Measurements from ENCODE around the gene NCR1.
"Not testable (repeated sequence)": the region's sequence is repeated elsewhere in the genome, so short reads cannot be mapped to it uniquely, and the experiment has no call there.

Gene NCR1

DNA sequence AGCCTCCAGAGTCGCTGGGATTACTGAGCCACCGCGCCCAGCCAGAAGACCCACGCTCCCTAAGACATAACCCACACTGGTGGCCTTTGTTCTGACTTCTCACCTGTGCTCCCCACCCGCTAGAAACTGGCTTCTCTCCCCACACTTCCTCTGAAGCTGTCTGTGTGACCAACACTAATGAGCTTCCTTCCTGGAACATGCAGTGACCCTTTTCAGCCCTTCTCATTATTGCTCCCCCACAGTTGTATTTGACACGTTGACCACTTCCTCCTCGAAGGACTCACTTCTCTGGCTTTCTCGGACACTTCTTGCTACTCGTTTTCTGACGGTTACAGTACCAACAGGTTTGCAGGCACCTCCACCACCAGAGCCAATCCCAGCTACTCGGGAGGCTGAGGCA, 10.9 kb downstream of the NCR1 start:
- DNase-seq: no peak

DNA sequence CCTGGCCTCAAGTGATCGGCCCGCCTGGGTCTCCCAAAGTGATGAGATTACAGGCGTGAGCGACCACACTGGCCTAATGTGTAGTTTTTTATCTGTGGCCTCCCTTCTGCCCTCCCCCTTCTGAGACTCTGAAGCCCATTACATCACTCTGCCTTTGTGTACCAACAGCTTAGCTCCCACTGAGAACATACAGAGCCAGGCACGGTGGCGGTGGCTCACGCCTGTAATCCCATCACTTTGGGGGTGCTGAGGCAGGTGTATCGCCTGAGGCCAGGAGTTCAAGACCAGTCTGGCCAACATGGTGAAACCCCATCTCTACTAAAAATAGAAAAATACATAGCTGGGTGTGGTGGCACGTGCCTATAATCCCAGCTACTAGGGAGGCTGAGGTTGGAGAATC, 12.6 kb downstream of the NCR1 start:
- DNase-seq: no peak

DNA sequence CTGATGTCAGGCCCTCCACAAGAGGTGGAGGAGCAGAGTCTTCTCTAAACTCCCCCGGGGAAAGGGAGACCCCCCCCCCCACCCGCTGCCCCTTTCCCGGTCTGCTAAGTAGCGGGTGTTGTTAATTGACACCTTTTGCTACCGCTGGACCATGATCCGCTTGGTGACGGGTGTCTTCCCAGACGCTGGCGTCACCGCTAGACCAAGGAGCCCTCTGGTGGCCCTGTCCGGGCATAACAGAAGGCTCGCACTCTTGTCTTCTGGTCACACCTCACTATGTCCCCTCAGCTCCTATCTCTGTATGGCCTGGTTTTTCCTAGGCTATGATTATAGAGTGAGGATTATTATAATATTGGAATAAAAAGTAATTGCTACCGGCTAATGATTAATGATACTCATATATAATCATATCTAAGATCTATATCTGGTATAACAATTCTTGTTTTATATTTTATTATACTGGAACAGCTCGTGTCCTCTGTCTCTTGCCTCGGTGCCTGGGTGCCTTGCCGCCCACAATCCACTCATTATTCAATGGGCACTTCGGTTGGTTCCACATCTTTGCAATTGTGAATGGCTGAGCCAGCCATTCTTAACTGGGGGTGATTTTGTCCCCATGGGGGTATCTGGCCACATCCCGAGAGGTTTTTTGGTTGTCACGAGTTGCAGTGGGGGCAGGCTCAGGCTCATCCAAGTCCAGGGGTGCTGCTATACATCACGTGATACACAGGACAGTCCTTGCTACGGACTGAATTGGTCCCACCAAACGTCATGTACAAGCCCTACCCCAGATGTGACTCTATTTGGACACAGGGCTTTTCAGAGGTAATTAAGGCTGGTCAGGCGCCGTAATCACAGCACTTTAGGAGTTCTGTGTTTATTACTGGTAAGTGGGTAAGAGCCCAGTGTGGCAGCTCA, 14.0 kb downstream of the NCR1 start:
- DNase-seq: peak; percentile 65

DNA sequence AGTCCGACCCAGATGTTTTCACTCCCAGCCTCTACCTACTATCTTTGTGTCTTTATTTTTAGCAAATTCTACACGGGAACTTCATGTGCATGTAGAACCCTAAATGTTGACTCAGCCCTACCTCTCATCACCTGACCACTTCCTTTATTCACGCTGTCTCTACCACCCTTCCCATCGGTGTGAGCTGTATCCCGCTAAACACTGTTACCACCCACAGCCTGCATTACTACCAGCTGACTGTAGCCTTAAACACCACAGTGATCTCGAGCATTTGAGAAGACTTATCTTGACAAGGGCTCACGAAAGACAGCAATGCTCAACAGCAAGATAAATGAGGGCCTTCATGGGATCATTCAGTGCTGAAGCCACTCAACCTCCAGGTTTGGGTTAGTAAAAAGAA, 15.1 kb downstream of the NCR1 start:
- DNase-seq: no peak

DNA sequence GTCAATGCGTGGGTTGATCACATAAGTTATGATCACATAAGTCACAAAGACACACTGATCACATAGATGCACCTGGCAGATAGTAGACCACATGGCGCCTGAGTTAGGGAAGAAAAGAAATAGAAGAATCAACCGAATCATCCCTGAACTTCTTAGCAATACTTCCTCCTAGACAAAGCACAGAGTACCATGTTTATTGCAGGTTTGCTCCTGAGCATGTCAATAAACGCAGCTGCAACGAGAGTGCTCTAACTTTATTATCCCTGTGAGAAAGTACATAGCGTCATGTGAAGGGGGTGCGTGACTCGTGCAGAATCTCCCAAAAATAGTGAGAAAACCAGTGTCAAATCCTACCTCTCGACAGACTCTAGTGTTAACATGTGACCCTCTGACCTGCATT, 17.3 kb downstream of the NCR1 start:
- DNase-seq: no peak

DNA sequence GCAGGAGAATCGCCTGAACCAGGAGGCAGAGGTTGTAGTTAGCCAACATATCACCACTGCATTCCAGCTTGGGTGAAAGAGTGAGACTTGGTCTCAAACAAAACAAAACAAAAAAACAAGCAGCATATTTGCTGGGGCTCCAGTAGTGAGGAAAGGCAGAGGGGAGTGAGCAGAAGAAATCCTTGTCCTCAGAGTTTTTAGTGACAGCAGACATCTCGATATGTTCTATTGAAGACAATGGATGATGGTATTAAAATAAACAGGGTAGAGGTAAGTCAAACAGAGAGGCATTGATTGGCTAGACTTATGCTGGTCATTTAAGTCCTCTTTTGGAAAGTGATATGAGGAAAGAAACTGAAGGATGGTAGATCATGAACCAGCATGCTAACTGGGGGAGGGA, 22.4 kb downstream of the NCR1 start:
- no peak for DNase-seq

DNA sequence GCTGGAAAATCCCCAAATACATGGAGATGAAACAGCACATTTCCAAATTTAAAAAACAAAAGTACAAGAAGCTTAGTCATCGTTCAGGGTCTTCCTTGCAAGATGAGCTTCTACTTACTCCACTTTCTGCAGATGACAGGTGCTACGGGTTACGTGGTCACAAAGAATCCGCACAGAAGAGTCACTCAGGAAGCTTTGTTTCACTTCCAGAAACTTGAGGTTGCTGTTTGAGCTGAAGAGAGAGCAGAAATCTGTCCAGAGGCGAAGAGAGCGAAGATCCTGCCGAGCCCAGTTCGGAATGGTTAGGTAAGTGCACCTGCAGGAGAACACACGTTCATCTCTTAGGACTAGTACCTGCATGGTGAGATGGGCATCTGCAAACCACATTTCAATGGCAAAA, 32.0 kb downstream of the NCR1 start:
- no peak for DNase-seq

DNA sequence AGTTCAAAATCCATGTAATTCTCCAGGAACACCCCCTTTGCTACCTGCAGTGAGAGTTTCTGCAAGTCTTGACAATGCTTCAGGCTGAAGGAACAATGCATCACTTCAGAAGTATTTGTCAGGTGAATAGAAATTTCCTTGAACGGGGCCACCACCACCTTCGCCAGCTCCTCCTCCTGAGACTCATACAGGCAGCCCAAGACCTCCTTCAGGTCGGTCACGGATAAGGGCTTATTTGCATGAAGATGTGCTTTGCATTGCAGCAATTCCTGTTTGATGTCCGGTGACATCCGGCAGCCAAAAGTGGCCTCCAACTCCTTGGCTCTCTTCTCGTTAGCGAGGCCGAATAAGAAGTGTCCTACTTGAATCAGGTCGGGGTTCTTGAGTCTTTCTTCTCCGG, 33.0 kb downstream of the NCR1 start:
- DNase-seq: no peak

DNA sequence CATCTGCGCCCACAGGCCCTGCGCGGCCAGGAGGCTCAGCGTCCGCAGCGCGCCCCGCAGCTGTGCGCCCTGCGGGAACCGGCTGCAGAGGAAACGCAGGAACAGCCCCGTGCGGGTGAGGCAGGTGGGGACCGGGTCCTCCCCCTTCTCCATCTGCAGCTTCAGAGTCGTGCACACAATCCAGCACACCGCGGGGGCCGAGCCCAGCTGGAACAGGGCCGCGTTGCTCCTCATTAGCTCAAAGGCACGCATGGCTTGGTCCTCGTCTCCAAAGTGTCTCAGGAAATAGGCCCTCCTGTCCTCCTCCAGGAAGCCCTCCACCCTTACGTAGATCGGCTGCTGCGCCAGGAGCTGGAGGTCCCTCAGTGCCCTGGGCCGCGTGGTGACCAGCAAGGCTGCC, 33.6 kb downstream of the NCR1 start:
- DNase-seq: not testable (repeated sequence)

DNA sequence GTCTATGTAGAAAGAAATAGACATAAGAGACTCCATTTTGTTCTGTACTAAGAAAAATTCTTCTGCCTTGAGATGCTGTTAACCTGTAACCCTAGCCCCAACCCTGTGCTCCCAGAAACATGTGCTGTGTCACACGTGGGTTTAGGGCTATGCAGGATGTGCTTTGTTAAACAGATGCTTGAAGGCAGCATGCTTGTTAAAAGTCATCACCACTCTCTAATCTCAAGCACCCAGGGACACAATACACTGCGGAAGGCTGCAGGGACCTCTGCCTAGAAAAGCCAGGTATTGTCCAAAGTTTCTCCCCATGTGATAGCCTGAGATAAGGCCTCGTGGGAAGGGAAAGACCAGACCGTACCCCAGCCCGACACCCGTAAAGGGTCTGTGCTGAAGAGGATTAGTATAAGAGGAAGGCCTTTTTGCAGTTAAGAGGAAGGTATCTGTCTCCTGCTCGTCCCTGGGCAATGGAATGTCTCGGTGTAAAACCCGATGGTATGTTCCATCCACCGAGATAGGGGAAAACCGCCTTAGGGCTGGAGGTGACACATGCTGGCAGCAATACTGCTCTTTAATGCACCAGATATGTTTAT, 37.9 kb downstream of the NCR1 start:
- DNase-seq: peak; percentile 90

DNA sequence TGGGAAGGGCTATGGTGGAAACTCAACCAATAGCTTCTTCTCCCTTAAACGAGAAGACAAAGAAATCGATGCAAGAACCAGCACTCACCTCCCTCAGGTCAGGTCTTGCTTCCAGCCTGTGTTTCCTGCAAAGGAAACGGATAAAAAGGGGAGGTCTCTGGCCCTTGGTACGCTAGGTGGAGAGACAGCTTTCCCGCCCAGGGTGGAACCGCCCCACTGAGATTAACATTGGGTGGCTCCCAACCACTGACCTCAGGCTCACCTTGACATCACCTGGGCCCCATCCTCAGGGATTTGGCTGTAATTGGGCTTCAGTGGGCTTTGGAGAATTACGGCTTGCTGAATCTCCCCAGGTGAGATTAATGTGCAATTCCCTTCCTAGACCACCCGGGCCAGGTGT, 41.4 kb downstream of the NCR1 start, which contains the start of gene NLRP7:
Gene NLRP7 (minus strand): TSS at position 150 of the 400 bp plus-strand sequence.
- no peak for DNase-seq

DNA sequence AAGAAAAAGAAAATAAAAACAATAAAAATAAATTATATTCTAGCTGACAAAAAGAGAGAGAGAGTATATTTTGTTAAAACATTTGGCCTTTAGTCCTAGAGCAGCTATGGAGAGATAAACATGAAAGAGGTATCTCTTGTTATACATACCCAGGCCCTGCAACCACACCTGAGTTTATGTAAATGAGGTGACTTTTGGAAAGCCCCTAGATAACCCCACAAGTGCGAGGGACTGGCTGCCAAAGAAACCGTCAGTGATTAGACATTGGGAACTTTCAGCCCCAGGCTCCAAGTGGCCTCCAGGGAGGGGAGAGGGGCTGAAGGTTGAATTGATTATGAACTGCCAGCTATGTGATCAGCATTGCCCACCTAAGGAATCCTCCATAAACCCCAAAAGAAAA, 43.5 kb downstream of the NCR1 start:
- DNase-seq: no peak

DNA sequence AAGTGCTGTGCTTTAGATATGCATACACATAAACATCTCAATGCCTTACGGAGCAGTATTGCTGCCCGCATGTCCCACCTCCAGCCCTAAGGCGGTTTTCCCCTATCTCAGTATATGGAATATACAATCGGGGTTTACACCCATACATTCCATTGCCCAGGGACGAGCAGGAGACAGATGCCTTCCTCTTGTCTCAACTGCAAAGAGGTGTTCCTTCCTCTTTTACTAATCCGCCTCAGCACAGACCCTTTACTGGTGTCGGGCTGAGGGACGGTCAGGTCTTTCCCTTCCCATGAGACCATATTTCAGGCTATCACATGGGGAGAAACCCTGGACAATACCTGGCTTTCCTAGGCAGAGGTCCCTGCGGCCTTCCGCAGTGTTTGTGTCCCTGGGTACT, 44.6 kb downstream of the NCR1 start:
- DNase-seq: not testable (repeated sequence)

DNA sequence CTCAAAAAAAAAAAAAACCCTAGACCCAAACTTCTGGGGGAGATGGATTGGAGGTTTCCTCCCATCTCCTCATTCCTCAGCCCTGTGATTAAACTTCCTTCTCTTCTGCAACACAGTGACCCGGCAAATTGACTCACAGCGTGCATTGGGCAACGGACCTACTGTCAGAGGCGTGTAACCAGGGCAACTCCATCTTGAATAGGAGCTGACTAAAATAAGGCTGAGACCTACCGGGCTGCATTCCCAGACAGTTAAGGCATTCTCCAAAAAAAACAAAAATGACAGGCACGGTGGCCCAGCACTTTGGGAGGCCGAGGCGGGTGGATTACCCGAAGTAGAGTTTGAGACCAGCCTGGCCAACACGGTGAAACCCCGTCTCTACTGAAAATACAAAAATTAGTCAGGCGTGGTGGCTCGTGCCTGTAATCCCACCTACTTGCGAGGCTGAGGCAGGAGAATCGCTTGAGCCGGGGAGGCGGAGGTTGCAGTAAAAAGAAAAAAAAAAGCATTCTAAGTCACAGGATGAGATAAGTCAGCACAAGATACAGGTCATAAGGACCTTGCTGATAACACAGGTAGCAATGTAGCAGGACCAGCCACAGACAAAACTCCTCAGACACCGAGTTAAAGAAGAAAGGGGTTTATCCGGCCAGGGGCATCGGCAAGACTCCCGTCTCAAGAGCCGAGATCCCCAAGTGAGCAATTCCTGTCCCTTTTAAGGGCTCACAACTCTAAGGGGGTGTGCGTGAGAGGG, 46.8 kb downstream of the NCR1 start:
- peak; percentile 91 for DNase-seq

DNA sequence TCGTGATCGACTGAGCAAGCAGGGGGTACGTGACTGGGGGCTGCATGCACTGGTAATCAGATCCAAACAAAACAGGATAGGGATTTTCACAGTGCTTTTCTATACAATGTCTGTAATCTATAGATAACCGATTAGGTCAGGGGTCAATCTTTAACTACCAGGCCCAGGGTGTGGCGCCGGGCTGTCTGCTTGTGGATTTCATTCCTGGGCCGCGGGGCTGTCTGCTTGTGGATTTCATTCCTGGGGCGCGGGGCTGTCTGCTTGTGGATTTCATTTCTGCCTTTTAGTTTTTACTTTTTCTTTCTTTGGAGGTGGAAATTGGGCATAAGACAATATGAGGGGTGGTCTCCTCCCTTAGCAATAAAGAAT, 47.4 kb downstream of the NCR1 start:
- DNase-seq: peak; percentile 58

DNA sequence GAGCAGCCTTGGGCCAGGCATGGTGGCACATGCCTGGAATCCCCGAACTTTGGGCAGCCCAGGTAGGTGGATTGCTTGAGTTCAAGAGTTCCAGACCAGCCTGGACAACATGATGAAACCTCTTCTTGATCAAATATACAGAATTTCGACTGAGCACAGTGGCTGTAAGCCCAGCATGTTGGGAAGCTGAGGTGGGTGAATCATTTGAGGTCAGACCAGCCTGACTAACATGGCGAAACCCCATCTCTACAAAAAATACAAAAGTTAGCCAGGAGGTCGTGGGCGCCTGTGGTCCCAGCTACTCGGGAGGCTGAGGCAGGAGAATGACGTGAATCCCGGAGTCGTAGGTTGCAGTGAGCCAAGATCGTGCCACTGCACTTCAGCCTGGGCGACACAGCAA, 49.4 kb downstream of the NCR1 start:
- DNase-seq: no peak

DNA sequence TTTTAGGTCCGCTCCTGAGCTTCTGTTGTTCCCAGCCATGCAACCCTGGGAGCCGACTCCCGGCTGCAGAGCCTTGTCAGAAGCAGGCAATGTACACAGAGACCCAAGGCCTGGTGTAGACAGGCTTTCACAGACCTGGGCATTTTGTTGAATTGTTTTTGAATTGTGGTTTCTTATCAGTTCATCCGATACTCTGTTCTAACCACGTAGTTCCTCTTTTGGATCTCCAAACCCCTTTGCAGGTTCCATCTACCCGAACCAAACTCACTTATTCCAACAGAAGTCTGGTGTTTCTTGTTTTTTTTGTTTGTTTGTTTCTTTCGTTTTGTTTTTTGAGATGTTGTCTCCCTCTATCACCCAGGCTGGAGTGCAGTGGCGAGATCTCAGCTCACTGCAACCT, 53.9 kb downstream of the NCR1 start:
- no peak for DNase-seq

All from islet precursor cell (in vitro differentiated cells).